Muscle layer of duodenum (tissue), 2 donors: ENCODE data around the gene TAL1.

Experiments used
- H3K27ac ChIP-seq: one replicate; pipeline ENCODE4 v1.7.0; 2013; ENCODE audit warnings: mild to moderate bottlenecking, low read length
- H3K27me3 ChIP-seq: one replicate; pipeline ENCODE4 v1.7.0; 2013; ENCODE audit warnings: low read depth, mild to moderate bottlenecking, control low read depth, low read length
- H3K36me3 ChIP-seq, 2 donors: one replicate each; pipeline ENCODE4 v1.7.0; 2013; ENCODE audit warnings: low read length in 2 of 2, control low read depth in 1 of 2, mild to moderate bottlenecking in 1 of 2; ENCODE audit not compliant: insufficient read depth in 2 of 2, control insufficient read depth in 1 of 2
- H3K4me1 ChIP-seq, 2 donors: one replicate each; pipeline ENCODE4 v1.7.0; 2013; ENCODE audit warnings: low read length in 2 of 2, mild to moderate bottlenecking in 2 of 2, control low read depth in 1 of 2, moderate library complexity in 1 of 2; ENCODE audit not compliant: insufficient read depth in 2 of 2, control insufficient read depth in 1 of 2
- H3K4me3 ChIP-seq, 2 donors: one replicate each; pipeline ENCODE4 v1.7.0; 2013; ENCODE audit warnings: low read length in 2 of 2, low read depth in 1 of 2, mild to moderate bottlenecking in 1 of 2
- H3K9me3 ChIP-seq, 2 donors: one replicate each; pipeline ENCODE4 v1.7.0; 2013; ENCODE audit warnings: low read length in 2 of 2, control low read depth in 1 of 2, mild to moderate bottlenecking in 1 of 2; ENCODE audit not compliant: control insufficient read depth in 1 of 2
- donor health status: healthy.

TAL1 gene

DNA sequence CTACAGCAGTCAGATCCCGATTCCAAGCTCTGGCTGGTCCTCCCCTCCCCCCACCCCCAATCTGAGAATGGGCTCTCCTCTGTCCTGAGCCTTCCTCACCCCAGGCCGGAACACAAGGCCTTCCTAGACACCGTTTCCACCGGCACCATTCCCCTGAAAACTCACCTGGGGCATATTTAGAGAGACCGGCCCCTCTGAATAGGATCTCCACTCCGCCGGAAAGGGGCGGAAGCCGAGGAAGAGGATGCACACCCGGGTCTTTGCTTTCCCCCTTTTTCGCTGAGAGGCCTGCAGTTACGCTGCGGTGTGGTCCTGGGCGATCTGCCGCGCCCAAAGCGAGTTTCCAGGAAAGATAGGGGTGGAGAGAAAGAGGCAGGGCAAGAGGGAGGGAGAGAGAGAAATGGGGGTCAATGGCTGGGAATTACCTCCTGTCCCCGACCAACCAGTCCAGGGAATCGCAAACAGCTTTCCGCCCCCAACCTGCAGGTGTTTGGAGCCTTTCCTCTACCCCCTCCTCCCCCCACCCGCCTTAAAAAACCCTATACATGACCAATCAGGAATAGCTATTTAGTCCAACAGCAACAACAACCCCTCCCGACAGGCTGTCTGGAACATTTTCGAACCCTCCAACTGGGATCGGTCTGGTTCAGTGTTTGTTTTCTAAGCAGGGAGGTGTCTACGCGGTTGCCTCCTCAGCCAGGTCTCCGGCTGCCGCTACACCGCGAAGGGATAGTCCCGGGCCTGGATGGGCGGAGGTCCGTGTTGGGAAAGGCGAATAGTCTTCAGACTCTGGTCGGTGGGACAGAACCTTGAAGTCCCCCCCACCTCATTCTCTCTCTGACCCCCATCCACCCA lies 2.8 kb downstream of the TAL1 start:
- Histone ChIP-seq H3K36me3 (no peaks in the 10 kb centered on the region), H3K9me3 (no peaks in the 10 kb centered on the region), H3K27me3 (peaks cover 87% of the 10 kb centered on the region), H3K27ac (no peak overlapping the region), H3K4me3 (peak overlapping the region; percentile 12 to 50), H3K4me1 (peaks cover 0 to 28% of the 10 kb centered on the region in 2 donors)

DNA sequence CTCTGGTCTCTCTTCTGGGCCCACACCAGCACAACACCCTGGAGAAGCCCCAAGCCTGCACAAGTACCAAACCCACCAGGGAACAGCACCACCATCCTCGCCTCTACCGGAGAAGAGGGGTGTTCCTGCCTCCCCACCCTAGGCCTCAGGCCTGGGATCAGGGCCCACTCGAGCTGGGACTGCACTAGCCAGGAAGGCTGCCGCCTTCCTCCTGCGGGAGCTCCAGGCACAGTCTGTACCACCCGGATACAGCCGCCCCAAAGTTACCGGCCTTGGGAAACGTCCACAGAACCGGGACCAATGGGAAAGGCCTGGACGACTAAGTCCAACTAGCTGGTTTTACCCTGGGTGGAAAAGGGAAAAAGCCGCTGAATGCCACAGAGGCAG lies 3.4 kb downstream of the TAL1 start:
- Histone ChIP-seq H3K4me3 (peak overlapping the region in 1 of 2 donors; percentile 12), H3K4me1 (peaks cover 0 to 28% of the 10 kb centered on the region in 2 donors), H3K9me3 (no peaks in the 10 kb centered on the region), H3K27me3 (peaks cover 87% of the 10 kb centered on the region), H3K27ac (no peak overlapping the region), H3K36me3 (no peaks in the 10 kb centered on the region)

DNA sequence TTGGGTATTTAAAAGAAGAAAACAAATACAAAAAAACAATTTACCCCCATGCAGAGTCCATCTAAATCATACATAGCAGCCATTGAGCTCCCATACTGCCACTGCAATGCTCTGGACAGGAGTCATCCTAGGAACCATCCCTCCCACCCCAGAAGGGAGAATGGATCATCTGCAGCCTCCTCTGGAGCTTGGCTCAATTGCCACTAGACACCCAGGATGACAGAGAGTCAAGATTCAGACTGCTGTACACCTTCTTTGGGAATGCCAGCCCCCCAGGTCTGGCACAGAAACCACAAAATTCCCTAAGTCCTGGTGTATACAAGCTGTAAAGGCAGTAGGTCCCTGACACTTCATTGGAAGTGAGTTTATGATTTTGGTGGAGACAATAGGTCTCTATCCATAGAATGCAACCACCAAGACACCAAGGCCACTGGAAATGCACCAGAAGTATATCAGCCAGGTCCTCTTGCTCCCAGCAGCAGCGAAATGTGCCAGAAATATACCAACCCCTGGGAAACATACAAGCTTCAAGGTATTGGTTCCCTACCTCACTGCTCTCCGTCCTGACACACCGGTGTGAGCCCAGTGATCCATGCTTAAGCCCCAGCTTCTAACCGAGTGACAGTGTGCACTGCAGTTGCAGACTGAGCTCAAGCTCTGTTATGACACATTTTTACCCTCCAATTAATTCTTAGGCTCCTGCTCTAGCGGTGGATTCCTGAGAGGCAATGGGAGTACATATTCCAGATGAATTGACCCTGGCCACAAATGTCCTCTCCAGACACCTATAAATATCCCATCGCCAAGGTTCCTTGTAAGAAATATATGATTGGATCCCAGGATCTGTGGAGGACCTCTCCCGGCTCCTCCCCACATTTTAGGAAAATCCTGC lies 4.4 kb downstream of the TAL1 start:
- H3K4me3 ChIP-seq: no peak overlapping the region
- H3K27me3 ChIP-seq: peaks cover 88% of the 10 kb centered on the region
- peaks cover 0 to 28% of the 10 kb centered on the region in 2 donors for H3K4me1 ChIP-seq
- no peaks in the 10 kb centered on the region for H3K36me3 ChIP-seq
- H3K9me3 ChIP-seq: no peaks in the 10 kb centered on the region
- H3K27ac ChIP-seq: no peak overlapping the region

DNA sequence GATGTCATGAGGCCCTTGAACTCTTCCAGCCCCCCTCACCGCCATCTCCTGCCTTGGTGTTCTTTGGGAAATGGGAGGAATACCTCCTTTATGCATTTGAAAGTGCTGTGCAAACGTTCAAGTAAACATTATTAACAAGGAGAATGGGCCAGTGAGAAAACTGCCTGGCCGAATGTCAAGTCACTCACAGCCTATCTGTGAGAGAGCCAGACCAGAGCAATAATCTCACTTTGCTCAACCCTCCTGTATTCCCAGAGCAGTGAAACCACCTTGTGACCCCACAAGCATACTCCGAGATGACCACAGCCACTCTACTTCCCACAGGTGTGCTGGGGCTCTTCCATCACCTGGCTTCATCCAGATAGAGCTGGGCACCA lies 5.2 kb downstream of the TAL1 start:
- Histone ChIP-seq H3K27ac (no peak overlapping the region), H3K4me1 (peaks cover 0 to 26% of the 10 kb centered on the region in 2 donors), H3K27me3 (peaks cover 83% of the 10 kb centered on the region)

DNA sequence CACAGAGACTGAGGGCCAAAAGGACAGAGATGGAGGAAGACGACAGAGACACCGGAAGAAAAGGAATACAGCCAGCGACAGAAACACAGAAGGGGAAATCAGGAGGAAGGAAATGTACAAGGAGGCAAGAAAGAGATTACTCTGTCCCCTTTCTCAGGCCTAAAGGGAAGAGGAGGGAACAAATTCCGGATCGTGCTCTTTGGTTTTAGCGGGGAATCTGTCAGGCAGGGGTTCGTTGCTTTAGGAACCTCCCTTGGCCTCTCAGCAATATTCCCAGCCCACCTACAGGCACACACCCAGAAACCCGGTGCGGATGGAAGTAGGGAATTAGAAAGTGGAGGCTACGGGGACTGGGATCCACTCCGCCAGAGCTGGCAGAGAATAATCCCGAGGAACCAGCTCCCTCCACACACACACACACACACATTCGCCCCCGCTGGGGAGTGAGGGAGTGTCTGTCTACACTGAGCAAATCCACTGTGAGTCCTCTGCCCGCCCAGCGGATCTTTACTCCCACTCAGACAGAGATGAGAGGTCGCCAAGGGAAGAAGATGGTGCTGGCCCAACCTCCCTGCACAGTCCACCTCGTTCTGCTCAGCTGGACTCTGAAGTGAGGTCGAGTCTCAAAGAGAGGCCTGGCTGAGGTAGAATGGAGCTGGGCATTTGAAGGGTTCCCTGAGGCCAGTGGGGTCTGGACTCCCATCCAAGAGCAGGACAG lies 5.7 kb downstream of the TAL1 start:
- Histone ChIP-seq H3K27me3 (peaks cover 78% of the 10 kb centered on the region), H3K4me1 (peaks cover 0 to 21% of the 10 kb centered on the region in 2 donors), H3K36me3 (no peaks in the 10 kb centered on the region), H3K27ac (no peak overlapping the region), H3K9me3 (no peaks in the 10 kb centered on the region), H3K4me3 (peak overlapping the region in 1 of 2 donors; percentile 51)

More for the DNA sequence above, 5.2 kb downstream of the TAL1 start:
- no peaks in the 10 kb centered on the region for H3K9me3 ChIP-seq
- H3K4me3 ChIP-seq: peak overlapping the region in 1 of 2 donors; percentile 10
- H3K36me3 ChIP-seq: no peaks in the 10 kb centered on the region

DNA sequence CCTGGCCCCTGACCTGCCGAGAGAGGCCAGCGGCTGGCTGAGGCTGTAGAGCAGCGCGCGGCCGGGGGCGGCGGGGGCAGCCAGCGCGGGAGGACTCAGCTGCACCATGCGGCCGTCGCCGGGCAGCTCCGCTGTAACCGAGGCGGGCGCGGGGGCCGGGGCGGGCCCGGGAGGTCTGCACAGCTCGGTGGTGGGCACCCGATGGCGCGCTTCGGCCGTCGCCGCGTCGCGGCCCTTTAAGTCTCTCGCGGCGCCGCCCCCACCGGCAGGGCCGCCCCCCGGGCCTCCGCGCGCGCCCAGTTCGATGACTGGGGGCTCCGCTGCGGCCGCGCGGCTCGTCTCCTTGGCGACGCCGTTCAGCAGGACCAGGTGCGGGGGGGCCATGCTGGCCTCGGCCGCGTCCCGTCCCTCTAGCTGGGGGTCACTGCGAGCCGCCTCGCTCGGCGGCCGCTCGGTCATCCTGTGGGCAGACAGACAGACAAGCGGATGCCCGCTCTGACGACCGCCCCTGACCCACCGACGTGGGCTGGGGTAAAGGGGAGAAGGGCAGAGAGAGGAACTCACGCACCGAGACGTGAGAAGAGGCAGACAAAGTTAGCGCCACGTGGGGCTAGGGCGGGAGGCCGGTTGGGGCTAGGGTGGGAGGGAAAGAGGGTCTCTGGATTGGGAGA lies 6.5 kb downstream of the TAL1 start:
- Histone ChIP-seq H3K4me3 (peak overlapping the region in 1 of 2 donors; percentile 51), H3K9me3 (no peaks in the 10 kb centered on the region), H3K27me3 (peaks cover 72% of the 10 kb centered on the region), H3K36me3 (no peaks in the 10 kb centered on the region), H3K4me1 (peaks cover 0 to 20% of the 10 kb centered on the region in 2 donors), H3K27ac (no peak overlapping the region)

DNA sequence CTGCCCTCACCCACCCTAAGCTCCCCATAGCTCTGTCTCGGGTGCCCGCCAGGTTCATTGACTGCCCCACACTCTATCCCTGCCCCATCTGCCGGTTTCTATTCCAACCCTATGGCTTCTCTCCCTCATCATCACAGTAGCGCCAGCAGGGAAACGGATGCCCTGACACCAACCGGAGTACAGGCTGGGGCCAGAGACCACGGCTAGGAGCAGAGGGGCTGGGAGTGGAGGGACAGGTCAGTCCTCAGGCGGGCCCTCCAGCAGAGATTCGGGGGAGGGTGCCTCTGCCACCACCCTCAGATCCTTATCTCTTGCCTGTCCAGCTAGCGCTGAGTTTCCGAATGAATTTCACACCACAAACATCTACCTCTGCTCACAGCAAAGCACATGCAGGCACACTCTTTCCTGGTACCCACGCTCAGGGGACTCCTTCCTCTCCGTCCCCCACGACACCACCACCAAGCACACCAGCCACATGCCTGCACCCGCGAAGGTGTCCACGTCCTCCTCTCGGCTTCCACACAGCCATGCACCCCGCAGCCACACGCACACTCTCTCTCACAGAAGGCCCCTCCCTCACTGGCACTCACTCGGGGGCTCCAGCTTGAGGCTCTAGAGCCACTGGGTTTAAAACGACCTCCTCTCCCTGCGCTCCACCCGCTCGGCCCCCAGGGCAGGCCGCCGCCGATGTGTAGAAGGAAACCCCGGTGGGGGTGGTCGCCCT lies 7.2 kb downstream of the TAL1 start:
- Histone ChIP-seq H3K36me3 (no peaks in the 10 kb centered on the region), H3K27ac (no peak overlapping the region), H3K27me3 (peaks cover 64% of the 10 kb centered on the region), H3K4me1 (peaks cover 0 to 16% of the 10 kb centered on the region in 2 donors), H3K9me3 (no peaks in the 10 kb centered on the region), H3K4me3 (peak overlapping the region in 1 of 2 donors; percentile 51)

DNA sequence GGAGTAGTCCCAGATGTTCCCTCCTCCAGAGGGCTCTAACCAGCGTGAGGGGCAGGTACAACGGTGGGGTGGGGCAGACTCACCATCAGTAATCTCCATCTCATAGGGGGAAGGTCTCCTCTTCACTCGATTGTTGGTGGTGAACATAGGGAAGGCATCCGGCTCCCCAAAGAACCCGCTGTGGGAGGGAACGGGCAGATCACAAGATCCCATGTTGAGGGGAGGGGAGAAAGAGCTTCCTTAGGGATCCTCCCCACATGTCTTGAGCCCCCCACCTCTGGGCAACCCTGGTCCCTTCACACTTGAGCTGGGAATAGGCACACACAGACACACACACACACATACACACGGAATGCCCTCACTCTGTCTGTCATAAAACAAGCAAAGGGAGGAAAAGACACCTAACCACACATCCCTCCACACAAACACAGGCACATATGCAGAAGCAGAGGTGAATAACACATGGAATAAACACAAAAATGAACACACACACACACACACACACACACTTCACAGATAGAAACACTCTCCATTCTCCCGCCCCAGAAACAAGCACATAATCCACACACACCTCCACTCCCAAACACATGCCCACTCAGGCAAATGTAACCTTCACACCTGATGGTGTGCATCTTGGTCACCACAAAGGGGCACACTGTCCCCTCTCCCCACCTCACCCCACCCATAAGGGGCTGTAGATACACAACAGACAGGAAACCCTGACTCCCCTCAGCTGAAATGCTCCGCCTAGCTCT lies 7.9 kb downstream of the TAL1 start:
- H3K27ac ChIP-seq: no peak overlapping the region
- H3K4me3 ChIP-seq: no peak overlapping the region
- H3K9me3 ChIP-seq: no peaks in the 10 kb centered on the region
- peaks cover 57% of the 10 kb centered on the region for H3K27me3 ChIP-seq
- H3K4me1 ChIP-seq: peaks cover 0 to 12% of the 10 kb centered on the region in 2 donors
- no peaks in the 10 kb centered on the region for H3K36me3 ChIP-seq

DNA sequence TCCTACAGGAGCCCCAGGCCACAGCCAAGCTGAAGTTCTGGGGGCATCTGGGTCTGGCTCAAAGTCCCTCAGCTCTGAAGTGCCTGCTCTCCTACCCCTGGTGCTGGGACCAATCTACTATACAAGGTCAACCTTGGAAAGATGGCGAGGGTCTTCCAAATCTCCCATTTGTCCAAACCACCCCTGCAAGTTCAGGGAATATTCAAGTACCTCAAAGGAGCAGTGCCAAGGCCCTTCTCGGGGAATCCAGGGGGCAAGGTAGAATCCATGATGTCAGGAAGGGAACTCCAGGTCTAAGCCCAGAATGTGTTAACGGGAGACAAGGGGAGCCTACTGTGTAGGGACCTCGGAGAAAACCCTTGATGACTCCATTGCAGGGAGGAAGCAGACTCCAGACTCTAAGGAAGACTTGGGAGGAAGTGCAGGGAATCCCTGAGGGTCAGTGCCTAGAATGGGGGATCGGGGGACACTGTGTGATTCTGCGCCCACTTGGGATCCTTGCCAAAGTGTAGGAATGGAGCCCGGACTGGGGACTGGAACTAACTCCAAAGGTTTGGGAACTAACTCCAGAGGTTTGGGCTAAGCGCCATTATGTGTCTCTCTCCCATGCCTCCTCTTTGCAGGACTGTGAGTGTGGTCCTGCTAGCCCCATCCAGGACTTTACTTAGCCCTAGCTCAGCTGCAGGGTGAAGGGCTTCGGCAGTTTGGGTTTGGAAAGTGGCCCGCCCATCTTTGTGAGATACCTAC lies 8.7 kb downstream of the TAL1 start:
- Histone ChIP-seq H3K27me3 (peaks cover 49% of the 10 kb centered on the region), H3K36me3 (no peaks in the 10 kb centered on the region), H3K4me3 (no peak overlapping the region), H3K9me3 (no peaks in the 10 kb centered on the region), H3K27ac (no peak overlapping the region), H3K4me1 (peaks cover 0 to 12% of the 10 kb centered on the region in 2 donors)
